Measurements from ENCODE around the gene C8A. TPM values are rescaled to one million over a fixed set of nuclear protein-coding genes. Genes with fewer than 3 reads are reported as not detected.

The C8A gene
- total RNA-seq, 2 experiments from 2014 or later = not detected

- Histone ChIP-seq H3K36me3 (ENCODE audit: insufficient read depth, low read length) (no peaks in the 10 kb centered on the region), H3K27ac (ENCODE audit: low read depth in 1 of 2, low read length in 2 of 2) (no peak overlapping the region), H3K4me1 (ENCODE audit: insufficient read depth, low read length) (no peaks in the 10 kb centered on the region), H3K9me3 (ENCODE audit: control insufficient read depth in 1 of 2, insufficient read depth in 1 of 2, low read length in 2 of 2) (no peaks in the 10 kb centered on the region), H3K4me3 (ENCODE audit: low read length) (no peak overlapping the region), H3K27me3 (ENCODE audit: control insufficient read depth in 1 of 2, insufficient read depth in 2 of 2, low read length in 2 of 2) (peaks cover 0 to 2% of the 10 kb centered on the region in 2 experiments)
- no peak for DNase-seq
- Mint-ChIP-seq H3K27ac (no peak overlapping the region), H3K4me1 (ENCODE audit: low read depth) (no peaks in the 10 kb centered on the region), H3K27me3 (no peaks in the 10 kb centered on the region), H3K9me3 (no peaks in the 10 kb centered on the region), H3K36me3 (ENCODE audit: low read depth) (no peaks in the 10 kb centered on the region), H3K4me3 (no peak overlapping the region)
- intact Hi-C loops (cut with DNase I, micrococcal nuclease) = no loop called here
- ChIA-PET CTCF (no interaction called here), POLR2A (no interaction called here)
- ATAC-seq (ENCODE audit: poor library complexity) = no peak
- TF ChIP-seq, protein P1, sequence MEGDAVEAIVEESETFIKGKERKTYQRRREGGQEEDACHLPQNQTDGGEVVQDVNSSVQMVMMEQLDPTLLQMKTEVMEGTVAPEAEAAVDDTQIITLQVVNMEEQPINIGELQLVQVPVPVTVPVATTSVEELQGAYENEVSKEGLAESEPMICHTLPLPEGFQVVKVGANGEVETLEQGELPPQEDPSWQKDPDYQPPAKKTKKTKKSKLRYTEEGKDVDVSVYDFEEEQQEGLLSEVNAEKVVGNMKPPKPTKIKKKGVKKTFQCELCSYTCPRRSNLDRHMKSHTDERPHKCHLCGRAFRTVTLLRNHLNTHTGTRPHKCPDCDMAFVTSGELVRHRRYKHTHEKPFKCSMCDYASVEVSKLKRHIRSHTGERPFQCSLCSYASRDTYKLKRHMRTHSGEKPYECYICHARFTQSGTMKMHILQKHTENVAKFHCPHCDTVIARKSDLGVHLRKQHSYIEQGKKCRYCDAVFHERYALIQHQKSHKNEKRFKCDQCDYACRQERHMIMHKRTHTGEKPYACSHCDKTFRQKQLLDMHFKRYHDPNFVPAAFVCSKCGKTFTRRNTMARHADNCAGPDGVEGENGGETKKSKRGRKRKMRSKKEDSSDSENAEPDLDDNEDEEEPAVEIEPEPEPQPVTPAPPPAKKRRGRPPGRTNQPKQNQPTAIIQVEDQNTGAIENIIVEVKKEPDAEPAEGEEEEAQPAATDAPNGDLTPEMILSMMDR (IDR thresholded peaks at IDR 0.05) = no peak
Observed at GRCh38 chr1:56898879-56899278, 44.3 kb downstream of the C8A start.

- intact Hi-C loops (cut with DNase I, micrococcal nuclease) = no loop called here
- H3K9me3 Mint-ChIP-seq = no peaks in the 10 kb centered on the region
Observed at GRCh38 chr1:56901716-56902115, 47.1 kb downstream of the C8A start.

DNA sequence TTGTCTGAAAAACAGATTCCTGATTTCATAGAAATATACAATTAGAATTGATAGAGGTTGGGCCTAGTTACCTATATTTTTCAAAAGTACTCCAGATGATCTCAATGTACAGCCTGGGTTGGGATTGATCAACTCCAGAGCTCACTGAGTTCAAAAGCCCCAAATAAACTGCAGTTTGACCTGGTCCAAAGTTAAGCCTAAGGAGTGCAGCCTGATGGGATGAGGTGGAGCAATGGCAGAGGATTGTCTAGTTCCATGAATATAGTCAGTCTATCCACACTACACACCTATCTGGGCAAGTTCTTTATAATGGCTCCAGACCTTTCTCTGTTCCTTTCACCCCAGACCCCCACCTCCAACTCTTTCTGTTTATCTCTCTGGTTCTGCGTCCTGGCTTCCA lies 49.2 kb downstream of the C8A start:
- Histone ChIP-seq H3K4me1 (ENCODE audit: insufficient read depth, low read length) (no peaks in the 10 kb centered on the region), H3K27ac (ENCODE audit: low read depth in 1 of 2, low read length in 2 of 2) (no peak overlapping the region), H3K9me3 (ENCODE audit: control insufficient read depth in 1 of 2, insufficient read depth in 1 of 2, low read length in 2 of 2) (no peaks in the 10 kb centered on the region), H3K27me3 (ENCODE audit: control insufficient read depth in 1 of 2, insufficient read depth in 2 of 2, low read length in 2 of 2) (peaks cover 0 to 2% of the 10 kb centered on the region in 2 experiments), H3K36me3 (ENCODE audit: insufficient read depth, low read length) (no peaks in the 10 kb centered on the region), H3K4me3 (ENCODE audit: low read length) (no peak overlapping the region)
- TF ChIP-seq, protein P1 (IDR thresholded peaks at IDR 0.05) = no peak
- ATAC-seq (ENCODE audit: poor library complexity) = no peak
- no peaks in the 10 kb centered on the region for H3K4me1 Mint-ChIP-seq (ENCODE audit: low read depth)
- H3K27ac Mint-ChIP-seq = no peak overlapping the region
- intact Hi-C loops (cut with DNase I, micrococcal nuclease) = no loop called here
- DNase-seq = no peak
- H3K9me3 Mint-ChIP-seq = no peaks in the 10 kb centered on the region
- POLR2A ChIA-PET = no interaction called here
- CTCF ChIA-PET = no interaction called here
- no peaks in the 10 kb centered on the region for H3K36me3 Mint-ChIP-seq (ENCODE audit: low read depth)
- H3K27me3 Mint-ChIP-seq = no peaks in the 10 kb centered on the region
- no peak overlapping the region for H3K4me3 Mint-ChIP-seq

More at GRCh38 chr1:56901716-56902115, 47.1 kb downstream of the C8A start:
- no peaks in the 10 kb centered on the region for H3K4me1 Mint-ChIP-seq (ENCODE audit: low read depth)
- Histone ChIP-seq H3K27me3 (ENCODE audit: control insufficient read depth in 1 of 2, insufficient read depth in 2 of 2, low read length in 2 of 2) (peaks cover 0 to 2% of the 10 kb centered on the region in 2 experiments), H3K9me3 (ENCODE audit: control insufficient read depth in 1 of 2, insufficient read depth in 1 of 2, low read length in 2 of 2) (no peaks in the 10 kb centered on the region), H3K36me3 (ENCODE audit: insufficient read depth, low read length) (no peaks in the 10 kb centered on the region), H3K27ac (ENCODE audit: low read depth in 1 of 2, low read length in 2 of 2) (no peak overlapping the region), H3K4me3 (ENCODE audit: low read length) (no peak overlapping the region), H3K4me1 (ENCODE audit: insufficient read depth, low read length) (no peaks in the 10 kb centered on the region)
- TF ChIP-seq, protein P1 (IDR thresholded peaks at IDR 0.05) = no peak
- ChIA-PET POLR2A (no interaction called here), CTCF (no interaction called here)
- H3K4me3 Mint-ChIP-seq = no peak overlapping the region
- no peaks in the 10 kb centered on the region for H3K27me3 Mint-ChIP-seq
- ATAC-seq (ENCODE audit: poor library complexity) (no peak), DNase-seq (no peak)
- no peaks in the 10 kb centered on the region for H3K36me3 Mint-ChIP-seq (ENCODE audit: low read depth)
- no peak overlapping the region for H3K27ac Mint-ChIP-seq

Measured in CD4-positive, alpha-beta T cell (primary cell).